ENCODE results near the gene IFRD2.
"Not testable (repeated sequence)": the region's sequence is repeated elsewhere in the genome, so short reads cannot be mapped to it uniquely, and the experiment has no call there.

Gene IFRD2

GRCh38 chr3:50323614-50324199 is 31.5 kb upstream of the IFRD2 start:
- no peak for DNase-seq

GRCh38 chr3:50323092-50323600 is 30.9 kb upstream of the IFRD2 start:
- DNase-seq, result peak; percentile 9

GRCh38 chr3:50322386-50323091 is 30.3 kb upstream of the IFRD2 start, which contains the start of gene HYAL2:
TSS of gene HYAL2 (minus strand) at chr3:50322745. CDS start at chr3:50320489, 2,256 bp downstream.
- DNase-seq, result peak; percentile 25

- DNase-seq, result no peak
Measured at GRCh38 chr3:50322115-50322385, 29.8 kb upstream of the IFRD2 start.

- DNase-seq, result peak; percentile 85
Measured at GRCh38 chr3:50321336-50322114, 29.3 kb upstream of the IFRD2 start.

GRCh38 chr3:50320853-50321335 is 28.7 kb upstream of the IFRD2 start:
- DNase-seq, result peak; percentile 69

GRCh38 chr3:50319894-50320625 is 27.8 kb upstream of the IFRD2 start:
- no peak for DNase-seq

GRCh38 chr3:50319181-50319893 is 27.1 kb upstream of the IFRD2 start:
- no peak for DNase-seq

- DNase-seq, result no peak
Measured at GRCh38 chr3:50318615-50319014, 26.4 kb upstream of the IFRD2 start.

GRCh38 chr3:50318163-50318562 is 25.9 kb upstream of the IFRD2 start:
- no peak for DNase-seq

GRCh38 chr3:50317300-50317699 is 25.1 kb upstream of the IFRD2 start:
- peak; percentile 51 for DNase-seq

GRCh38 chr3:50316657-50317242 is 24.5 kb upstream of the IFRD2 start:
- peak; percentile 75 for DNase-seq

- no peak for DNase-seq
Measured at GRCh38 chr3:50314816-50315215, 22.6 kb upstream of the IFRD2 start.

- no peak for DNase-seq
Measured at GRCh38 chr3:50314342-50314741, 22.1 kb upstream of the IFRD2 start.

GRCh38 chr3:50312041-50312440 is 19.8 kb upstream of the IFRD2 start:
- DNase-seq, result not testable (repeated sequence)

- DNase-seq, result no peak
Measured at GRCh38 chr3:50304601-50305000, 12.4 kb upstream of the IFRD2 start.

- no peak for DNase-seq
Measured at GRCh38 chr3:50303013-50303815, 11.0 kb upstream of the IFRD2 start, which contains the start of gene HYAL1. TSS of gene HYAL1 (minus strand) at chr3:50303574. CDS start at chr3:50302956, 618 bp downstream.

GRCh38 chr3:50302095-50303012 is 10.1 kb upstream of the IFRD2 start:
- no peak for DNase-seq

- no peak for DNase-seq
Measured at GRCh38 chr3:50300681-50301254, 8.5 kb upstream of the IFRD2 start.

Data from DMS53 (cell line).